Hepatocyte (in vitro differentiated cells): ENCODE results near the gene WDR81. TPM values are rescaled to one million over a fixed set of nuclear protein-coding genes. Genes with fewer than 3 reads are reported as not detected.
A peak's percentile ranks its signal among the peaks of the same experiment; 100 is the strongest.
"Not testable (repeated sequence)": the region's sequence is repeated elsewhere in the genome, so short reads cannot be mapped to it uniquely, and the experiment has no call there.

ENCODE experiments used
- DNase-seq: peaks from one replicate; pipeline ENCODE4 v3.0.0-alpha.2; 2016; ENCODE audit warnings: low spot score
- H2AFZ ChIP-seq: fragments of 200-600 bp; sonication (generic); 2 replicates; pipeline ENCODE4 v1.6.0; 2016; ENCODE audit warnings: antibody characterized with exemption, mild to moderate bottlenecking
- H3K27ac ChIP-seq: fragments of 200-600 bp; sonication (generic); 2 replicates; pipeline ENCODE4 v1.5.1; 2016; ENCODE audit warnings: mild to moderate bottlenecking
- H3K27me3 ChIP-seq: fragments of 200-600 bp; sonication (generic); 2 replicates; pipeline ENCODE4 v1.6.1; 2016
- H3K36me3 ChIP-seq: fragments of 200-600 bp; sonication (generic); replicated peaks from 2 replicates; pipeline ENCODE4 v1.5.1; 2016; ENCODE audit warnings: low read depth; ENCODE audit not compliant: insufficient read depth
- H3K4me1 ChIP-seq: fragments of 200-600 bp; sonication (generic); 2 replicates; pipeline ENCODE4 v1.5.1; 2016; ENCODE audit warnings: mild to moderate bottlenecking, moderate library complexity; ENCODE audit not compliant: insufficient read depth
- H3K4me2 ChIP-seq: fragments of 200-600 bp; sonication (generic); 2 replicates; pipeline ENCODE4 v1.6.0; 2016
- H3K4me3 ChIP-seq: fragments of 200-600 bp; sonication (generic); 2 replicates; pipeline ENCODE4 v1.5.1; 2016; ENCODE audit warnings: mild to moderate bottlenecking
- H3K79me2 ChIP-seq: fragments of 200-600 bp; sonication (generic); 2 replicates; pipeline ENCODE4 v1.6.0; 2017; ENCODE audit warnings: mild to moderate bottlenecking
- H3K9me2 ChIP-seq: fragments of 200-600 bp; sonication (generic); replicated peaks from 2 replicates; pipeline ENCODE4 v1.6.0; 2017; ENCODE audit warnings: mild to moderate bottlenecking; ENCODE audit not compliant: insufficient read depth
- H3K9me3 ChIP-seq: fragments of 200-600 bp; sonication (generic); 2 replicates; pipeline ENCODE4 v1.5.1; 2016; ENCODE audit warnings: low read depth, mild to moderate bottlenecking
- H4K20me1 ChIP-seq: fragments of 200-600 bp; sonication (generic); 2 replicates; pipeline ENCODE4 v1.6.0; 2016; ENCODE audit warnings: mild to moderate bottlenecking; ENCODE audit not compliant: insufficient read depth, poor library complexity, severe bottlenecking
- EZH2 ChIP-seq: fragments of 200-600 bp; sonication (generic); IDR thresholded peaks from 2 replicates; pipeline ENCODE4 v1.6.1; 2016; ENCODE audit warnings: antibody characterized with exemption, mild to moderate bottlenecking, borderline replicate concordance
- EZH2phosphoT487 ChIP-seq: fragments of 200-600 bp; sonication (generic); IDR thresholded peaks from one replicate; pipeline ENCODE4 v1.6.1; 2018; ENCODE audit warnings: antibody characterized with exemption, mild to moderate bottlenecking, low read depth, moderate library complexity; ENCODE audit not compliant: unreplicated experiment, severe bottlenecking
- WGBS: methylation state at CpG from one replicate; pipeline ENCODE4 v1.1.6; 2016; ENCODE audit warnings: low lambda C conversion rate; ENCODE audit errors: missing lambda C conversion rate; 5-methylcytosine and 5-hydroxymethylcytosine counted together
- polyA plus RNA-seq: library from polyadenylated mRNA; unstranded; fragments of >200 nt; fragmentation: Nextera tagmentation; extraction: Ambion mirVana; gene quantifications from 2 replicates; pipeline ENCODE4 v1.2.1, GENCODE V29; 2016
- total RNA-seq: library from RNA; depleted of rRNA; stranded (reverse); fragments of >200 nt; gene quantifications from 2 replicates; pipeline ENCODE4 v1.2.3, GENCODE V29; 2014
- TF ChIP-seq, protein P1 (sequence below): fragments of 200-600 bp; sonication (generic); IDR thresholded peaks from 2 replicates; pipeline ENCODE4 v1.5.1; 2016; ENCODE audit warnings: antibody characterized with exemption, mild to moderate bottlenecking; ENCODE audit not compliant: poor library complexity

Gene WDR81
- total and polyA plus RNA-seq, 2 experiments from 2014 or later: 24.0 to 24.4 TPM

GRCh38 chr17:1737531-1738291 is 13.2 kb downstream of the WDR81 start:
- Histone ChIP-seq H3K4me3 (no peak overlapping the region), H3K36me3 (no peaks in the 10 kb centered on the region), H3K4me2 (no peak overlapping the region), H3K79me2 (no peaks in the 10 kb centered on the region), H3K9me2 (no peaks in the 10 kb centered on the region), H3K4me1 (peaks cover 26% of the 10 kb centered on the region), H3K27ac (peak overlapping the region; percentile 74), H4K20me1 (no peaks in the 10 kb centered on the region), H3K9me3 (no peaks in the 10 kb centered on the region), H3K27me3 (no peaks in the 10 kb centered on the region), H2AFZ (no peak overlapping the region)
- no peak for DNase-seq
- WGBS: 94% methylated on average over 21 of the region's 21 CpGs
- TF ChIP-seq EZH2 (no peak), EZH2phosphoT487 (no peak)
- TF ChIP-seq, protein P1, sequence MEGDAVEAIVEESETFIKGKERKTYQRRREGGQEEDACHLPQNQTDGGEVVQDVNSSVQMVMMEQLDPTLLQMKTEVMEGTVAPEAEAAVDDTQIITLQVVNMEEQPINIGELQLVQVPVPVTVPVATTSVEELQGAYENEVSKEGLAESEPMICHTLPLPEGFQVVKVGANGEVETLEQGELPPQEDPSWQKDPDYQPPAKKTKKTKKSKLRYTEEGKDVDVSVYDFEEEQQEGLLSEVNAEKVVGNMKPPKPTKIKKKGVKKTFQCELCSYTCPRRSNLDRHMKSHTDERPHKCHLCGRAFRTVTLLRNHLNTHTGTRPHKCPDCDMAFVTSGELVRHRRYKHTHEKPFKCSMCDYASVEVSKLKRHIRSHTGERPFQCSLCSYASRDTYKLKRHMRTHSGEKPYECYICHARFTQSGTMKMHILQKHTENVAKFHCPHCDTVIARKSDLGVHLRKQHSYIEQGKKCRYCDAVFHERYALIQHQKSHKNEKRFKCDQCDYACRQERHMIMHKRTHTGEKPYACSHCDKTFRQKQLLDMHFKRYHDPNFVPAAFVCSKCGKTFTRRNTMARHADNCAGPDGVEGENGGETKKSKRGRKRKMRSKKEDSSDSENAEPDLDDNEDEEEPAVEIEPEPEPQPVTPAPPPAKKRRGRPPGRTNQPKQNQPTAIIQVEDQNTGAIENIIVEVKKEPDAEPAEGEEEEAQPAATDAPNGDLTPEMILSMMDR: no peak

DNA sequence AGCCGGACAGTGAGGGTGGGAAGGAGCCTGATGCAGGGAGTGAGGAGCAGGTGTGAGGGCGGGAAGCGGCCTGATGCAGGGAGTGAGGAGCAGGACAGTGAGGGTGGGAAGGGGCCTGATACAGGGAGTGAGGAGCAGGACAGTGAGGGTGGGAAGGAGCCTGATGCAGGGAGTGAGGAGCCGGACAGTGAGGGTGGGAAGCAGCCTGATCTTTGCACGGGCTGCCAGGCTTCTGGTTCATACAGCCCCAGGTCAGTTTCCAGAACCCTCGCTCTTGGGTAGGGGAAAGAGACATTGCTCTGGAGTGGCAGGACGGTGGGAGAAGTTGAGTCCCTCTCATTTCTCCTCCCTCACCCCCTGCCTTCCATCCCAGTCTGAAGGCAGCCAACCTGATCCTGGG is 17.4 kb downstream of the WDR81 start:
- H3K4me3 ChIP-seq, H3K9me3 ChIP-seq, H4K20me1 ChIP-seq, H3K36me3 ChIP-seq, H3K27me3 ChIP-seq, H3K79me2 ChIP-seq, H3K9me2 ChIP-seq, H2AFZ ChIP-seq, DNase-seq: not testable (repeated sequence)
- WGBS: 78% methylated on average over 3 of the region's 7 CpGs
- peak overlapping the region; percentile 61 for H3K4me2 ChIP-seq
- H3K4me1 ChIP-seq: peaks cover 25% of the 10 kb centered on the region
- peak overlapping the region; percentile 57 for H3K27ac ChIP-seq

DNA sequence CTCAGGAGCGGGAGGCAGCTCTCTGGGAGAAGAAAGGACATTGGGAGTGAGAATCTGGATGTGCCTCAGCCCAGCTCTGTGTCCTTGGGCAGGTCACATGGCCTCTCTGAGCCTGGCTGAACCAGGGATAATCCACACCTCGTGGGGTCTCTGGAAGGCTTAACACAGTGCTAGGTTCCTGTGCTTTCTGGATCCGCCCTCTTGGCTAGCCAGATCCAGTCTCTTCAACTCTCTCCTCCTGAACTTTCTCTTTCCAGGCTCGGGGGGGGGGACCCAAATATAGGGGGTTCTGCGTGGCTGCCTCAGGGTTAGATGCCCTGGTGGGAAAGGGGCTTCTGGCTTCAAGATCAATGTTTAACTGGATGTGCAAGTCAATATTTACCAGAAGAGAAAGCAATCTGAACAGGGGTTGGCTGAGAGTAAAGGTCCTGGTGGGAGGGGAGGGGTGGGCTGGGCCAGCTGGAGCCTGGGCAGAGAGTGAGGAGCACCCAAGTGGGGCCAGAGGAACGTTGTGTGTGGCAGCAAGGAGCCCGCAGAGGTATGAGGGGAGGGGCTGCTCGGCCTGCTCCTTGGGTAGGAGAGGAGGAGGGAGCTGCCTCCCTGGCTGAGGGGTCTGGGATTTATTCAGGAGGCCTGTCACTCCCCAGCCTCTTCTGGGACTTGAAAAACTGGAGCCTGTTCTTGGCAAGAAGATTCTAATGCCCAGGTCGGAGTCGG is 18.0 kb downstream of the WDR81 start, which contains the start of gene SERPINF2:
Gene SERPINF2, plus strand, starts transcription at position 501 of the 717 bp plus-strand sequence. CDS start 2,125 bp downstream, outside the sequence.
- no peak within 1 kb of the TSS for H3K4me3 ChIP-seq
- peak within 1 kb of the TSS; percentile 61 for H3K4me2 ChIP-seq
- peak within 1 kb of the TSS; percentile 57 for H3K27ac ChIP-seq
- WGBS: 34% methylated on average over 10 of the region's 10 CpGs
- no peaks in the 10 kb centered on the region for H3K27me3 ChIP-seq
- TF ChIP-seq EZH2phosphoT487 (no peak), EZH2 (no peak)
- TF ChIP-seq, protein P1: no peak
- H2AFZ ChIP-seq: no peak within 1 kb of the TSS
- H3K36me3 ChIP-seq: no peaks in the 10 kb centered on the region
- H4K20me1 ChIP-seq: no peaks in the 10 kb centered on the region
- peak; percentile 63 for DNase-seq
- H3K4me1 ChIP-seq: peaks cover 22% of the 10 kb centered on the region
- no peaks in the 10 kb centered on the region for H3K9me3 ChIP-seq
- H3K79me2 ChIP-seq: peaks cover 2% of the 10 kb centered on the region
- no peaks in the 10 kb centered on the region for H3K9me2 ChIP-seq

GRCh38 chr17:1743088-1743439 is 18.6 kb downstream of the WDR81 start:
- no peak for TF ChIP-seq EZH2
- TF ChIP-seq, protein P1: no peak
- Histone ChIP-seq H3K9me2 (no peaks in the 10 kb centered on the region), H3K4me2 (peak overlapping the region; percentile 61), H3K27me3 (no peaks in the 10 kb centered on the region), H2AFZ (no peak overlapping the region), H4K20me1 (no peaks in the 10 kb centered on the region), H3K79me2 (peaks cover 2% of the 10 kb centered on the region), H3K36me3 (no peaks in the 10 kb centered on the region), H3K9me3 (no peaks in the 10 kb centered on the region), H3K27ac (peak overlapping the region; percentile 57), H3K4me1 (peaks cover 20% of the 10 kb centered on the region), H3K4me3 (no peak overlapping the region)
- no peak for DNase-seq
- WGBS: 73% methylated on average over 2 of the region's 2 CpGs
